Activated CD4-positive, alpha-beta T cell treated with anti-CD3 and anti-CD28 coated beads, Interleukin-2, Interleukin-4, amounts not matched to agents 100 ng/mL and 50 ng/mL, durations not matched to agents 16 hours and 8 hours (primary cell): ENCODE data around the gene CELF4.

Source experiments
- DNase-seq: peaks from one replicate; pipeline ENCODE4 v3.0.0-alpha.2; 2020; ENCODE audit warnings: low spot score

The CELF4 gene

DNA sequence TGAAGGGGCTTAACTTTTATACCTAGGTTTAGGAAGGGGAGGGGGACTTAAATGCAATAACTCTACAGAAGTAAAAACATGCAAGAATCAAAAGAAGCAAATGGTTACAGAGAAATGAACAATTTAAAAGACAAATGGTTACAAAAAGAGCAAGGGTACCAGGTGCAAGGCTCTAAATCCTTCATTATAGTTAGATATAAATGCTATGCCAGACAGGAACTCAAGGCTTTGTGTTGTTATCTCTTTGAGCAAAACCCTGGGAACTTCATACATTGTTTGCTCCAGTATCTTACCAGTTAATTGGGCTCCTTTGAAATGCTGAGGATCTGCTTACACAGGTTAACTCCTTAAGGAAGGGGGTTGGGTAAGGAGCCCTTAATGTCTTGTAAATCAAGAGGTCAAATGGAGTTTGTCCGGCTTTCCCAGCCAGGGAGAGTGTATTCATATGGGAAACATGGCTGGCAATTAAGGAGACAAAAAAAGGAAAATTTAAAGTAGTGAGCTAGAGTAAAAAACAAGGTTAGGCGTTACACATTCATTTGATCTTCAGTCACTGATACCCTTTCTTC lies 347.5 kb downstream of the CELF4 start:
- no peak for DNase-seq

DNA sequence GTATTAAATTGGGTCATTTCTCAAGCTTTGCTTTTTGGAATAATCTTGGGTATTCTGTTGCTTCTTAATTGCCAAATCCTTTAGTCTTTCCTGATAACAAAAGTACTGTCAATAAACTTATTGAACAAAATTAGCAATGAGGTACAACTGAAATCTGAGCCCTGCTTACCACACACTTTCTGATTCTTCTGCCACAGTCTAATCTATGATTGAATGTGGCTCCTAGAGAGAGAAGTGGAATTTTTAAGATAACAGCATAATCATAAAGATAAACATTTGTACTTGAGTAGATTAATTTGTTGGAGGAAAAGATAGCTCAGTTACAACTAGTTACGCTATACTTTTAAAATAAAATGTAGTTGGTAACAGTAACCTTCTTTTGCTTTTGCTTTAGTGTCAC lies 354.8 kb downstream of the CELF4 start:
- DNase-seq = no peak

DNA sequence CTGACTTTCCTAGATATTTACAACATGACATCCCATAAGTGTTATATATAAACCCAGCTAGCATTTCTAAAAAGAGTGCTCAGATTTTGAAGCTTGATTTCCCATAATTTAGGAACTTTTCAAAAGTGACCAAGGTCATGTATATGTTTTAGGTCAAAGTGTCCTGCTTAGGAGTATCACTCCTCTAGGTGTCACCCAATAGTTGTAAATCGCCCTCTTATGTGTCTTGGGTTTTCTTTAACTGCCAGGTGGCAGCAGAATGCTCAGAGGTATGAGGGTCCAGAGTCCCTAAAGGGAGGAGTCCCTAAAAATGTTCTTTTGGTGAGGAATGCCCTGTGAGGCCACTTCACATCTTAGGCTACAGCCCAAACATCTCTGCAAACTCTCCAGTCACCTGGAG lies 358.3 kb downstream of the CELF4 start:
- no peak for DNase-seq

DNA sequence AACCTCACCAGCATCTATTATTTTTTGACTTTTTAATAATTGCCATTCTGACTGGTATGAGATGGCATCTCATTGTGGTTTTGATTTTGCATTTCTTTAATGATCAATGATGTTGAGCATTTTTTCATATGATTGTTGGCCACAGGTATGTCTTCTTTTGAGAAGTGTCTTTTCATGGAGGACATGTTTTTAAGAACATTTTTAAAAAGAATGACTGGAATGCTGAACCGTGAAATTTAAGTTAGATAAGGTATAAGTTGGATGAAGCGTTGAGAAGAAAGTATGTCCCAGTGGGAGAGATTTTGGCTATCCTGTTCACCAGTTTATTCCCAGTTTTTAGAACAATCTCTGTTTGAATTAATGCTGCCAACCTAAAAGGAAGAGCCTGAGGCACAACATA lies 365.9 kb downstream of the CELF4 start:
- no peak for DNase-seq
